ENCODE data around the gene GCA. TPM values are rescaled to one million over a fixed set of nuclear protein-coding genes. Genes with fewer than 3 reads are reported as not detected.

Gene GCA
- total RNA-seq, 1 donor from 2014 or later = 13.5 TPM

DNA sequence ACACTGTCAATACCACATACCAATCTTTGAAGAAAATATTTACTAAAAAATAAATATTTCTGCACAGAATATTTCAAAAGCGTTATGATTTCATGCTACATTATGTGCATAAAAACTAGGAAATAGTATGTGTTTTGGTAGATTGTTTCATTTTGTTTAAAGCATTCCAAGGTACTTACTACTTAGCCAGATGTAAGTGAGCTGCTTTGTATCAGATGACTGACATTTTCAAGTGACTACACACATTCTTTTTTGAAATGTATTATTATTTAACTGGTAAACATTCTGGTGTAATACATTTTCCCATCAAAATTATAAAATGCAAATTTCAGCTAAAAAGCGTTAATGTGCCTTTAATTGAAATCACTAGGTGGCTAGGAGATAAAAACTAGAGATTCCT is 21.5 kb downstream of the GCA start:
- intact Hi-C loops (cut with DNase I) = no loop called here
- Histone ChIP-seq H3K9me3 (no peaks in the 10 kb centered on the region), H3K4me3 (no peak overlapping the region), H3K4me1 (no peaks in the 10 kb centered on the region), H3K27ac (no peak overlapping the region), H3K36me3 (no peaks in the 10 kb centered on the region), H3K27me3 (no peaks in the 10 kb centered on the region)
- no peak for DNase-seq (ENCODE audit: extremely low spot score in 2 of 2)
- TF ChIP-seq POLR2AphosphoS5 (IDR thresholded peaks at IDR 0.05; ENCODE audit: insufficient read depth in 1 of 2, low read depth in 1 of 2) = no peak
- TF ChIP-seq, protein P1, sequence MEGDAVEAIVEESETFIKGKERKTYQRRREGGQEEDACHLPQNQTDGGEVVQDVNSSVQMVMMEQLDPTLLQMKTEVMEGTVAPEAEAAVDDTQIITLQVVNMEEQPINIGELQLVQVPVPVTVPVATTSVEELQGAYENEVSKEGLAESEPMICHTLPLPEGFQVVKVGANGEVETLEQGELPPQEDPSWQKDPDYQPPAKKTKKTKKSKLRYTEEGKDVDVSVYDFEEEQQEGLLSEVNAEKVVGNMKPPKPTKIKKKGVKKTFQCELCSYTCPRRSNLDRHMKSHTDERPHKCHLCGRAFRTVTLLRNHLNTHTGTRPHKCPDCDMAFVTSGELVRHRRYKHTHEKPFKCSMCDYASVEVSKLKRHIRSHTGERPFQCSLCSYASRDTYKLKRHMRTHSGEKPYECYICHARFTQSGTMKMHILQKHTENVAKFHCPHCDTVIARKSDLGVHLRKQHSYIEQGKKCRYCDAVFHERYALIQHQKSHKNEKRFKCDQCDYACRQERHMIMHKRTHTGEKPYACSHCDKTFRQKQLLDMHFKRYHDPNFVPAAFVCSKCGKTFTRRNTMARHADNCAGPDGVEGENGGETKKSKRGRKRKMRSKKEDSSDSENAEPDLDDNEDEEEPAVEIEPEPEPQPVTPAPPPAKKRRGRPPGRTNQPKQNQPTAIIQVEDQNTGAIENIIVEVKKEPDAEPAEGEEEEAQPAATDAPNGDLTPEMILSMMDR (IDR thresholded peaks at IDR 0.05) = no peak
- TF ChIP-seq POLR2A (IDR thresholded peaks at IDR 0.05) = no peak

DNA sequence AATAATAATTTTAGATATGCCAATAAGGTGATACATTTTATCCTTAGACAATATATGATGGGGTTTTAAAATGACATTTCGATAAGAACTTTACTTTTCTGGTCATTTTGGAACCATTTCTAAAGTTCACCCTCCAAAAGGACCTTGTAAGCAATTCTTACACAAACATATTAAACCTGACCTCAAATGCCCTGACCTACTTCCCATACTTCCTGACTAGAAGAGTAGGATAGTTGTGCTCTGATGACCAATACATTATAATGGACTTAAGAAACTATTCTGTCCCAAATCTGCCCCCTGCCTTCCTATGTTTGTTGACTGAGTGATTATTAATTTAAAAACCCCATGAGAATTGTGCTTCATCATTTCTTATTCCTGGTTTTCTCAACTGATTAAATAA is 24.6 kb downstream of the GCA start:
- H3K27me3 ChIP-seq = no peaks in the 10 kb centered on the region
- intact Hi-C loops (cut with DNase I) = no loop called here
- H3K9me3 ChIP-seq = no peaks in the 10 kb centered on the region
- DNase-seq (ENCODE audit: extremely low spot score in 2 of 2) = no peak
- no peak overlapping the region for H3K4me3 ChIP-seq
- no peak for TF ChIP-seq POLR2A (IDR thresholded peaks at IDR 0.05)
- TF ChIP-seq, protein P1 (IDR thresholded peaks at IDR 0.05) = no peak
- no peak for TF ChIP-seq POLR2AphosphoS5 (IDR thresholded peaks at IDR 0.05; ENCODE audit: insufficient read depth in 1 of 2, low read depth in 1 of 2)
- no peaks in the 10 kb centered on the region for H3K4me1 ChIP-seq
- no peaks in the 10 kb centered on the region for H3K36me3 ChIP-seq
- no peak overlapping the region for H3K27ac ChIP-seq

DNA sequence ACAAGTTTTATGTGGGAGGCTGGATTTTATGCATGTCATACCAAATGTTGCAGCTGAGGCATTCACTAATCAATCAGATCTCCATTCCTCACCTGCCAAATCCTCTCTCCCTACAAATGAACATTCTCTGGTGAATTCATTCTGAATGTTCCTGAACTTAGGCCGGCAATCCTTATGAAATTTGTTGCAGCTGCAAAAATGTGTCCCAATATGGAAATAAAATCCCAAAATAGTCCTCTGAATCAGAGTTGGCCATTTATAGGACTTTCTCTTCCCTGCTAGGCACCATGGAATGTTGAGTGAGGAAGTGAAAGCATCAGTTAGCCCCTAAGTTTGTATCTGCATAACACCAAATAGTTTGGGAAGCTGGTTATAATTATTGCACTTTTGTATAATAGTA is 25.6 kb downstream of the GCA start:
- no peak overlapping the region for H3K4me3 ChIP-seq
- no peaks in the 10 kb centered on the region for H3K27me3 ChIP-seq
- no peak overlapping the region for H3K27ac ChIP-seq
- no peaks in the 10 kb centered on the region for H3K4me1 ChIP-seq
- DNase-seq (ENCODE audit: extremely low spot score in 2 of 2) = no peak
- intact Hi-C loops (cut with DNase I) = no loop called here
- TF ChIP-seq POLR2AphosphoS5 (IDR thresholded peaks at IDR 0.05; ENCODE audit: insufficient read depth in 1 of 2, low read depth in 1 of 2) = no peak
- no peaks in the 10 kb centered on the region for H3K36me3 ChIP-seq
- H3K9me3 ChIP-seq = no peaks in the 10 kb centered on the region

DNA sequence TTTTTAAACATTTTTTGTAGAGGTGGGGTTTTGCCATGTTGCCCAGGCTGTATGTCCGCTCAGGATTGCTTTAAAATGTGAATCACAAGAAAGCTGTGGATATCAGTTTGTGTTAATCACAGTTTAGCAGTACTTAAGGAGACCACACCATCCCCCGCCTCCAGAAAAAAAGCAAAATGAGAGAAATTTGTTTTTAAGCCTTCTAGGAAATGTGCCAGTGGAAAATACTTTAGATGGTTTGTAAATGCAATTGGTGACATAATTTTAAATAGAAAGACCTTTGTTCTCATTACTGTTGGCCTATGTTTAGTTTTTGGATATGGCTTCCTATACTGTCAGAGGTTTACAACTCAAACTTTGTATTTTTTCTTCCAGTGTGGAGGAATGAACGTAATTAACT is 27.0 kb downstream of the GCA start:
- no peak overlapping the region for H3K4me3 ChIP-seq
- H3K9me3 ChIP-seq = no peaks in the 10 kb centered on the region
- TF ChIP-seq POLR2A (IDR thresholded peaks at IDR 0.05) = no peak
- no peak for TF ChIP-seq POLR2AphosphoS5 (IDR thresholded peaks at IDR 0.05; ENCODE audit: insufficient read depth in 1 of 2, low read depth in 1 of 2)
- TF ChIP-seq, protein P1 (IDR thresholded peaks at IDR 0.05) = no peak
- no peak overlapping the region for H3K27ac ChIP-seq
- intact Hi-C loops (cut with DNase I) = no loop called here
- no peaks in the 10 kb centered on the region for H3K27me3 ChIP-seq
- H3K4me1 ChIP-seq = no peaks in the 10 kb centered on the region
- H3K36me3 ChIP-seq = no peaks in the 10 kb centered on the region
- DNase-seq (ENCODE audit: extremely low spot score in 2 of 2) = no peak

DNA sequence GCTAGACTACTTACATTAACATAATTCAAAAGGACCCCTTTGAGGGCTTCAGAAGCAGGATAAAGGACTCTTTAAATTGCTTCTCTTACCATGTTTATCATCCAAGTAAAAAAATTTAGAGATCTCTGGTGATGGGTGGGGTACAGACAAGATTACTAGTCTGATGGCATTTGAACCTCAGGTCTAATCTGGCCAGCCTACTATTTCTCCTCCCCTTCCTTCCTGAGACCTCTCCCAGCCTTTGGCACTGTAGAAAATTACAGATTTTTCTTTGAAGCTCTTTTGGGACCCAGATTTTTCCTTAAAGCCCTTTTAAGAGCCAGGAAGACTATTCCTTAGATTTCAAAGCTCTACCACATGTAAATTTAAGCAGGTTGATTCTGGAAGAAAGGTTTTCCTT is 28.9 kb downstream of the GCA start:
- TF ChIP-seq, protein P1 (IDR thresholded peaks at IDR 0.05) = no peak
- H3K4me3 ChIP-seq = no peak overlapping the region
- intact Hi-C loops (cut with DNase I) = no loop called here
- H3K9me3 ChIP-seq = no peaks in the 10 kb centered on the region
- no peaks in the 10 kb centered on the region for H3K4me1 ChIP-seq
- H3K36me3 ChIP-seq = no peaks in the 10 kb centered on the region
- no peak for DNase-seq (ENCODE audit: extremely low spot score in 2 of 2)
- no peaks in the 10 kb centered on the region for H3K27me3 ChIP-seq
- H3K27ac ChIP-seq = no peak overlapping the region

All from vagina (tissue), 2 donors.